Anterior cingulate cortex (tissue), 58 donors: ENCODE data around the gene TAOK2.
A peak's percentile ranks its signal among the peaks of the same experiment; 100 is the strongest.
"Not testable (repeated sequence)": the region's sequence is repeated elsewhere in the genome, so short reads cannot be mapped to it uniquely, and the experiment has no call there.

Experiments used
- DNase-seq, 58 donors: peaks; one replicate each; lab custom pipeline; 2025; lab: John Stamatoyannopoulos, UW

Gene TAOK2

GRCh38 chr16:30016555-30017276, 43.0 kb downstream of the TAOK2 start:
- no peak for DNase-seq

- no peak for DNase-seq
These were observed 43.6 kb downstream of the TAOK2 start for GRCh38 chr16:30017277-30017656.

GRCh38 chr16:30017937-30018336, 44.3 kb downstream of the TAOK2 start:
- not testable (repeated sequence) for DNase-seq

GRCh38 chr16:30018731-30019158, 45.1 kb downstream of the TAOK2 start:
- DNase-seq: peak in 7 of 58 donors; percentile 8 to 63 (median 20)

GRCh38 chr16:30022887-30023286, 49.2 kb downstream of the TAOK2 start, which contains the start of gene C16orf92:
Gene C16orf92, plus strand, starts transcription at chr16:30023198. Its CDS starts 143 bp downstream, at chr16:30023341.
- no peak for DNase-seq

GRCh38 chr16:30023586-30023985, 49.9 kb downstream of the TAOK2 start:
- DNase-seq: no peak

GRCh38 chr16:30024451-30024850, 50.8 kb downstream of the TAOK2 start:
- no peak for DNase-seq

GRCh38 chr16:30025156-30025555, 51.5 kb downstream of the TAOK2 start:
- no peak for DNase-seq

- no peak for DNase-seq
These were observed 51.9 kb downstream of the TAOK2 start for GRCh38 chr16:30025574-30025973.

GRCh38 chr16:30026449-30026848, 52.8 kb downstream of the TAOK2 start:
- DNase-seq: no peak

- no peak for DNase-seq
These were observed 54.1 kb downstream of the TAOK2 start for GRCh38 chr16:30027588-30028437.

GRCh38 chr16:30028438-30029076, 54.9 kb downstream of the TAOK2 start:
- DNase-seq: no peak

GRCh38 chr16:30030011-30030685, 56.5 kb downstream of the TAOK2 start:
- DNase-seq: no peak

GRCh38 chr16:30030841-30031413, 57.3 kb downstream of the TAOK2 start, which contains the start of gene TLCD3B:
Gene TLCD3B, minus strand, starts transcription at chr16:30031271. Its CDS starts 744 bp downstream, at chr16:30030527.
- DNase-seq: peak in 18 of 58 donors; percentile 9 to 61 (median 36)

- DNase-seq: no peak
These were observed 57.8 kb downstream of the TAOK2 start for GRCh38 chr16:30031477-30031918.

GRCh38 chr16:30032083-30032819, 58.6 kb downstream of the TAOK2 start:
- peak in 36 of 58 donors; percentile 9 to 80 (median 32) for DNase-seq

- DNase-seq: no peak
These were observed 59.6 kb downstream of the TAOK2 start for GRCh38 chr16:30033270-30033669.

GRCh38 chr16:30040221-30040620, 66.6 kb downstream of the TAOK2 start:
- DNase-seq: no peak

GRCh38 chr16:30040690-30041089, 67.0 kb downstream of the TAOK2 start:
- not testable (repeated sequence) for DNase-seq
